ENCODE measurements around the gene AQP9. TPM values are rescaled to one million over a fixed set of nuclear protein-coding genes. Genes with fewer than 3 reads are reported as not detected.

AQP9 gene
- total and polyA plus RNA-seq, 2 of the 8 experiments (the other 6 are each of a cell fraction or from before 2014, with no cell fraction given): not detected

- Histone ChIP-seq H3K36me3 (ENCODE audit: control insufficient read depth in 2 of 4, insufficient read depth in 4 of 4, low read length in 3 of 4) (no peaks in the 10 kb centered on the region), H3K18ac (ENCODE audit: extremely low read depth, low read length) (no peak overlapping the region), H2BK120ac (replicated peaks; ENCODE audit: low read depth, low read length) (no peak overlapping the region), H4K8ac (ENCODE audit: extremely low read depth, insufficient read depth, low read length) (no peak overlapping the region), H3K4me3 (ENCODE audit: extremely low read depth in 1 of 4, insufficient read depth in 2 of 4, low read depth in 3 of 4, low read length in 4 of 4) (no peak overlapping the region), H3K23ac (ENCODE audit: insufficient read length) (no peak overlapping the region), H4K91ac (replicated peaks; ENCODE audit: insufficient read length, low read length) (no peak overlapping the region), H3K4me2 (ENCODE audit: insufficient read depth in 1 of 2, low read depth in 2 of 2, low read length in 2 of 2) (no peak overlapping the region), H2BK20ac (ENCODE audit: low read length) (no peak overlapping the region), H3K9me3 (ENCODE audit: insufficient read depth in 2 of 2, low read depth in 1 of 2, low read length in 1 of 2) (no peaks in the 10 kb centered on the region), H3K56ac (replicated peaks; ENCODE audit: insufficient read length, low read depth, low read length) (no peak overlapping the region), H2BK12ac (ENCODE audit: low read depth, low read length) (no peak overlapping the region), H3K27me3 (replicated peaks in 1 of 4; ENCODE audit: control insufficient read depth in 3 of 4, extremely low read depth in 1 of 4, insufficient read depth in 3 of 4, low read length in 3 of 4) (no peaks in the 10 kb centered on the region), H3K4me1 (replicated peaks in 1 of 4; ENCODE audit: control insufficient read depth in 3 of 4, insufficient read depth in 4 of 4, low read length in 3 of 4) (peaks cover 0 to 3% (median 0%) of the 10 kb centered on the region in 4 experiments; a peak in 1 of 7 replicates), H3K23me2 (ENCODE audit: low read depth, low read length) (no peaks in the 10 kb centered on the region), H3K9ac (replicated peaks in 1 of 4; ENCODE audit: extremely low read depth in 1 of 4, low read depth in 3 of 4, low read length in 3 of 4) (no peak overlapping the region), H3K14ac (ENCODE audit: insufficient read length) (no peak overlapping the region), H3K79me1 (ENCODE audit: low read depth, low read length) (no peaks in the 10 kb centered on the region), H3K27ac (ENCODE audit: low read depth, low read length) (no peak overlapping the region), H2BK15ac (ENCODE audit: low read length) (no peak overlapping the region), H2AFZ (ENCODE audit: low read length) (no peak overlapping the region; the same call in 1 of the 2 replicates), H2AK5ac (ENCODE audit: low read depth, low read length) (no peak overlapping the region), H4K5ac (ENCODE audit: insufficient read length, low read depth, low read length) (no peak overlapping the region), H4K20me1 (replicated peaks in 1 of 2; ENCODE audit: control insufficient read depth in 1 of 2, insufficient read depth in 2 of 2, low read length in 2 of 2) (no peaks in the 10 kb centered on the region), H3K79me2 (ENCODE audit: control insufficient read depth in 1 of 2, insufficient read depth in 2 of 2, low read length in 2 of 2) (no peaks in the 10 kb centered on the region), H2BK5ac (ENCODE audit: low read depth, low read length) (no peak overlapping the region), H3K4ac (replicated peaks; ENCODE audit: insufficient read length, low read depth, low read length) (no peak overlapping the region)
- 80% methylated on average over 3 of the region's 3 CpGs; no CpG with 5 or more reads in 1 of the 2 experiments for WGBS, 2 experiments (ENCODE audit: extremely low coverage in 1 of 2, insufficient coverage in 1 of 2, insufficient read length in 1 of 2, insufficient replicate concordance in 2 of 2, low coverage in 1 of 2, low lambda C conversion rate in 2 of 2, missing lambda C conversion rate in 1 of 2)
- FAIRE-seq: no peak
- POLR2A ChIA-PET (ENCODE audit: partially characterized antibody): no interaction called here
- no peak for DNase-seq (ENCODE audit: low read depth in 1 of 2, low spot score in 2 of 2)
- CTCF ChIA-PET (ENCODE audit: partially characterized antibody): no interaction called here
- TF ChIP-seq CREB1 (IDR thresholded peaks at IDR 0.05): no peak
- TF ChIP-seq SIN3A (conservative IDR thresholded peaks at IDR 0.05 in 1 of 2, IDR thresholded peaks at IDR 0.05 in 1 of 2; ENCODE audit: low read depth in 1 of 2, low read length in 2 of 2): no peak
- TF ChIP-seq CHD2 (IDR thresholded peaks at IDR 0.05; ENCODE audit: low read length): no peak
- no peak for TF ChIP-seq FOSL1 (IDR thresholded peaks at IDR 0.05; ENCODE audit: insufficient read depth, low read depth, low read length)
- no peak for TF ChIP-seq RXRA (IDR thresholded peaks at IDR 0.05; ENCODE audit: insufficient read depth, low read depth, low read length)
- TF ChIP-seq EP300 (IDR thresholded peaks at IDR 0.05; ENCODE audit: borderline replicate concordance in 1 of 2, low read depth in 2 of 2, low read length in 2 of 2): no peak
- TF ChIP-seq CBX5 (IDR thresholded peaks at IDR 0.05; ENCODE audit: low read depth, low read length): no peak
- TF ChIP-seq BACH1 (IDR thresholded peaks at IDR 0.05; ENCODE audit: low read length): no peak
- no peak for TF ChIP-seq SP2 (IDR thresholded peaks at IDR 0.05; ENCODE audit: low read length)
- TF ChIP-seq CBX8 (IDR thresholded peaks at IDR 0.05; ENCODE audit: borderline replicate concordance, low read depth, low read length): no peak
- TF ChIP-seq POLR2A (IDR thresholded peaks at IDR 0.05; ENCODE audit: control extremely low read depth in 1 of 2, low read depth in 2 of 2, low read length in 2 of 2): no peak
- no peak for TF ChIP-seq CHD1 (IDR thresholded peaks at IDR 0.05; ENCODE audit: low read depth, low read length)
- no peak for TF ChIP-seq CEBPB (IDR thresholded peaks at IDR 0.05; ENCODE audit: low read depth, low read length)
- TF ChIP-seq EZH2 (IDR thresholded peaks at IDR 0.05; ENCODE audit: low read depth, low read length, severe bottlenecking): no peak
- no peak for TF ChIP-seq ASH2L (IDR thresholded peaks at IDR 0.05; ENCODE audit: low read length)
- no peak for TF ChIP-seq RNF2 (IDR thresholded peaks at IDR 0.05; ENCODE audit: borderline replicate concordance, low read depth, low read length, missing control alignments, poor library complexity, severe bottlenecking)
Measured at GRCh38 chr15:58109419-58109818, 28.8 kb upstream of the AQP9 start.
